OCI-LY7 (cell line): ENCODE results near the gene NME9. TPM values are rescaled to one million over a fixed set of nuclear protein-coding genes. Genes with fewer than 3 reads are reported as not detected.

Experiments used
- BruUV-seq: library from RNA; stranded (reverse); fragments of 400-500 nt; replicated peaks from 2 replicates; lab custom pipeline; 2021; lab: Mats Ljungman, UMichigan
- CTCF ChIA-PET: fragments of 300-600 bp; sonication (Branson Sonifier 250); formaldehyde crosslinking; loops from one replicate; lab custom pipeline; 2022; ENCODE audit warnings: antibody characterized with exemption; ENCODE audit not compliant: unreplicated experiment; lab: Charles Lee
- POLR2A ChIA-PET: fragments of 300-600 bp; sonication (Branson Sonifier 250); formaldehyde crosslinking; loops from one replicate; lab custom pipeline; 2022; ENCODE audit warnings: antibody characterized with exemption; lab: Charles Lee
- DNase-seq: peaks from one replicate; pipeline ENCODE4 v3.0.0-alpha.2; 2015; ENCODE audit warnings: low spot score
- H2AFZ ChIP-seq: fragments of 200-600 bp; sonication (generic), shearing (Covaris generic); 2 replicates; pipeline ENCODE4 v1.6.1; 2014; ENCODE audit warnings: mild to moderate bottlenecking, antibody characterized with exemption, low read length, moderate library complexity
- H3K27ac ChIP-seq: fragments of 200-600 bp; sonication (generic); 2 replicates; pipeline ENCODE4 v1.5.1; 2014; ENCODE audit warnings: mixed run types, low read depth, mild to moderate bottlenecking, moderate library complexity, low read length, inconsistent platforms; ENCODE audit not compliant: poor library complexity, severe bottlenecking
- H3K36me3 ChIP-seq: fragments of 200-600 bp; sonication (generic); 2 replicates; pipeline ENCODE4 v1.6.1; 2014; ENCODE audit warnings: mild to moderate bottlenecking, antibody characterized with exemption, low read length, moderate library complexity, mixed read lengths; ENCODE audit not compliant: insufficient read depth
- H3K4me1 ChIP-seq: fragments of 200-600 bp; sonication (generic); 2 replicates; pipeline ENCODE4 v1.5.1; 2014; ENCODE audit warnings: mild to moderate bottlenecking, low read length; ENCODE audit not compliant: insufficient read depth, poor library complexity, severe bottlenecking
- H3K4me2 ChIP-seq: fragments of 200-600 bp; sonication (generic); 2 replicates; pipeline ENCODE4 v1.6.1; 2014; ENCODE audit warnings: mild to moderate bottlenecking, low read length
- H3K4me3 ChIP-seq: fragments of 200-600 bp; sonication (generic); 2 replicates; pipeline ENCODE4 v1.5.1; 2014; ENCODE audit warnings: mild to moderate bottlenecking, low read depth, low read length; ENCODE audit not compliant: poor library complexity, severe bottlenecking
- H3K79me2 ChIP-seq: fragments of 200-600 bp; sonication (generic); 2 replicates; pipeline ENCODE4 v1.6.1; 2016; ENCODE audit warnings: low read depth, mild to moderate bottlenecking, low read length, moderate library complexity, mixed read lengths; ENCODE audit not compliant: insufficient read depth
- H3K9me2 ChIP-seq: fragments of 200-600 bp; sonication (generic); 2 replicates; pipeline ENCODE4 v1.6.1; 2016; ENCODE audit warnings: mild to moderate bottlenecking, low read length, mixed read lengths; ENCODE audit not compliant: insufficient read depth
- H3K9me3 ChIP-seq: fragments of 200-600 bp; sonication (generic); 2 replicates; pipeline ENCODE4 v1.6.1; 2014; ENCODE audit warnings: mild to moderate bottlenecking, mixed run types, low read length, mixed read lengths
- H4K20me1 ChIP-seq: fragments of 200-600 bp; sonication (generic); 2 replicates; pipeline ENCODE4 v1.6.1; 2014; ENCODE audit warnings: mild to moderate bottlenecking, antibody characterized with exemption, low read length, moderate library complexity, mixed read lengths; ENCODE audit not compliant: insufficient read depth
- EZH2phosphoT487 ChIP-seq: fragments of 200-600 bp; sonication (generic); IDR thresholded peaks from 2 replicates; pipeline ENCODE4 v1.6.1; 2018; ENCODE audit warnings: low read depth, borderline replicate concordance, mild to moderate bottlenecking, mixed run types, antibody characterized with exemption, low read length, moderate library complexity, mixed read lengths
- intact Hi-C: fragments of 100-400 bp; cut with micrococcal nuclease; formaldehyde crosslinking; loops from one replicate; pipeline ENCODE4 v1.10.0; 2022; ENCODE audit not compliant: unreplicated experiment
- total RNA-seq, 2 experiments: library from RNA; depleted of rRNA in 1 of 2; stranded (reverse); fragments of >200 nt in 1 of 2; shearing (Covaris generic) in 1 of 2; gene quantifications; 2 replicates each; pipeline ENCODE4 v1.2.3, GENCODE V29; 2014 to 2022
- TF ChIP-seq, protein P1 (sequence below): fragments of 200-600 bp; sonication (generic); conservative IDR thresholded peaks from 2 replicates; pipeline ENCODE4 v1.5.1; 2014; ENCODE audit warnings: mild to moderate bottlenecking, antibody characterized with exemption, low read length, moderate library complexity, mixed read lengths

NME9 gene
- total RNA-seq, 2 experiments from 2014 or later = not detected

DNA sequence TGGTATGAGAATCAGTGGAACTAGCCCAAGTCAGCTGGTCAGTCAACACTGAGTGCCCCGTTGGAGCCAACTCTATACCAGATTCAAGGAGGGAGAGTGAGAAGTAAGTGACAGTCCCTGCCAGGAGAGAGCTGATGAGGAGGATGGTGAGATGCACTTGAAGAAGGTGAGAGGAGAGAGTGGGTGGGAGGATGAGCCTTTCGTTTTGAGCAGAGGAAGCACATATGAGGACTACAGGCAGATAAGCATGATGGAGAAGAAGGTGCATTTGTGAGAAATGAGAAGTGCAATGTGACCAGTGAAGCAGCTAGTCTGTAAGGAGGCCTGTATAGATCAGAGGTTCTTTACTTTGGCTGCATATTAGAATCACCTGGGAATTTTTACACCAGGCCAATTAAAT, 40.4 kb downstream of the NME9 start:
- H3K79me2 ChIP-seq = no peaks in the 10 kb centered on the region
- no peak overlapping the region for H2AFZ ChIP-seq
- no peaks in the 10 kb centered on the region for H3K9me2 ChIP-seq
- no peak overlapping the region for H3K27ac ChIP-seq
- H3K4me2 ChIP-seq = no peak overlapping the region
- ChIA-PET CTCF (no interaction called here), POLR2A (no interaction called here)
- H3K4me1 ChIP-seq = no peaks in the 10 kb centered on the region
- H4K20me1 ChIP-seq = no peaks in the 10 kb centered on the region
- TF ChIP-seq EZH2phosphoT487 = no peak
- TF ChIP-seq, protein P1, sequence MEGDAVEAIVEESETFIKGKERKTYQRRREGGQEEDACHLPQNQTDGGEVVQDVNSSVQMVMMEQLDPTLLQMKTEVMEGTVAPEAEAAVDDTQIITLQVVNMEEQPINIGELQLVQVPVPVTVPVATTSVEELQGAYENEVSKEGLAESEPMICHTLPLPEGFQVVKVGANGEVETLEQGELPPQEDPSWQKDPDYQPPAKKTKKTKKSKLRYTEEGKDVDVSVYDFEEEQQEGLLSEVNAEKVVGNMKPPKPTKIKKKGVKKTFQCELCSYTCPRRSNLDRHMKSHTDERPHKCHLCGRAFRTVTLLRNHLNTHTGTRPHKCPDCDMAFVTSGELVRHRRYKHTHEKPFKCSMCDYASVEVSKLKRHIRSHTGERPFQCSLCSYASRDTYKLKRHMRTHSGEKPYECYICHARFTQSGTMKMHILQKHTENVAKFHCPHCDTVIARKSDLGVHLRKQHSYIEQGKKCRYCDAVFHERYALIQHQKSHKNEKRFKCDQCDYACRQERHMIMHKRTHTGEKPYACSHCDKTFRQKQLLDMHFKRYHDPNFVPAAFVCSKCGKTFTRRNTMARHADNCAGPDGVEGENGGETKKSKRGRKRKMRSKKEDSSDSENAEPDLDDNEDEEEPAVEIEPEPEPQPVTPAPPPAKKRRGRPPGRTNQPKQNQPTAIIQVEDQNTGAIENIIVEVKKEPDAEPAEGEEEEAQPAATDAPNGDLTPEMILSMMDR = no peak
- H3K4me3 ChIP-seq = no peak overlapping the region
- no peak for DNase-seq
- intact Hi-C loops = no loop called here
- no TSS peak for BruUV-seq
- peaks cover 85% of the 10 kb centered on the region for H3K36me3 ChIP-seq
- no peaks in the 10 kb centered on the region for H3K9me3 ChIP-seq

DNA sequence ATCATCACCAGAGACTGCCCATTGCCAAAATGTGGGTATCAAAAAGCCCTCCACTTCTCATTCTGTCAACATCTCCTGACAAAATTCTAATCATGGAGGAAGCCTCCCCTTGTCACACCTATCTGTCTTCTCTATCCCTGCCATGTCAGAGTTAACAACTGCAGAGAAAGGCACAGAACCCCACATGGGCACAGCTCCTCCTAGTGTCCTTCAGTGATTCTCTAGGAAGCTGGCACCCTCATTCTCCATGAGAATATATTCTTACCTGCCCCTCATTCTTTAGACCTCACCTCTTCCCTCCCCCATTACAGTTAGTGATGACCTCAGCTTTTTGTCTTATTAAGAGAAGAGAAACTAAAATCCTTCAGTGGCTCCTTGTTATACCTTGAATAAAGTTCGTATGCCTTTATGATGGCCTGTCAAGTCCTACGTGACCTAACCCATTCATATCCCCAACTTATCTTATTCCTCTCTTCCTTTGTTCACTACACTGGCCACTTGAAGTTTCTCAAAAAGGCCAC, 44.6 kb downstream of the NME9 start:
- Histone ChIP-seq H3K4me1 (no peaks in the 10 kb centered on the region), H3K4me3 (no peak overlapping the region), H3K27ac (no peak overlapping the region), H3K4me2 (no peak overlapping the region), H3K9me2 (no peaks in the 10 kb centered on the region), H3K36me3 (peaks cover 62% of the 10 kb centered on the region), H2AFZ (no peak overlapping the region), H3K9me3 (no peaks in the 10 kb centered on the region), H3K79me2 (no peaks in the 10 kb centered on the region), H4K20me1 (no peaks in the 10 kb centered on the region)
- BruUV-seq = no TSS peak
- CTCF ChIA-PET = no interaction called here
- no peak for TF ChIP-seq EZH2phosphoT487
- TF ChIP-seq, protein P1 = peak; percentile 26; the same call in 1 of the 2 replicates
- intact Hi-C loops = no loop called here
- POLR2A ChIA-PET = no interaction called here
- no peak for DNase-seq

DNA sequence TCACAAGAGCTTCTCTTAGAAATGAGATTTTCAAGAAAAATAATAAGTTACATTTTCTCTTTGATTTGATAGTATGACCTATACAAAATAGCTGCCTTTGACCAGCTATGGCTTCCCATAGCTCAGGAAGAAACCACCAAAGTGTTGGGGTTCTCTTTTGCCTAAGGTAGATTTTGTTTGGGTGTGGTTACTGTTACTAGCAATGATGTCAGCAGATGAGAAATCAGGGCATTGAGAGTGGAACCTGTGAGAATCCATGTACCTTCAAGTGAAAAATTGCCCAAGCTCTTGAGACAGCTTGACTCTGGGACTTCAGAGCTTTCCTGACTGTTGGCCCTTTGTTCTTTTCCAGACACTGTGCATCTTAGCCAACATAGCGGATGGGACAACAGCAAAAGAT, 45.6 kb downstream of the NME9 start:
- Histone ChIP-seq H4K20me1 (no peaks in the 10 kb centered on the region), H3K9me3 (no peaks in the 10 kb centered on the region), H3K4me2 (no peak overlapping the region), H3K27ac (no peak overlapping the region), H3K4me3 (no peak overlapping the region), H3K79me2 (no peaks in the 10 kb centered on the region), H2AFZ (no peak overlapping the region), H3K9me2 (no peaks in the 10 kb centered on the region), H3K4me1 (no peaks in the 10 kb centered on the region), H3K36me3 (peaks cover 60% of the 10 kb centered on the region)
- no peak for DNase-seq
- intact Hi-C loops = no loop called here
- ChIA-PET POLR2A (interaction anchor here (1.3 kb wide), 1 partner anchor 14 kb away, joined by 4 read pairs; no protein-coding TSS in a partner anchor), CTCF (no interaction called here)
- TF ChIP-seq EZH2phosphoT487 = no peak
- TF ChIP-seq, protein P1 = no peak
- no TSS peak for BruUV-seq
